ENCODE data around the gene SASH3.
"Not testable (repeated sequence)": the region's sequence is repeated elsewhere in the genome, so short reads cannot be mapped to it uniquely, and the experiment has no call there.

The SASH3 gene

GRCh38 chrX:129779747-129780146 lies at the start of gene SASH3:
Gene SASH3, plus strand, starts transcription at chrX:129779949. Its CDS starts 149 bp downstream, at chrX:129780098.
- FAIRE-seq, result no peak

GRCh38 chrX:129731228-129731627 lies 48.5 kb upstream of the SASH3 start:
- no peak for FAIRE-seq

GRCh38 chrX:129732857-129733256 lies 46.9 kb upstream of the SASH3 start:
- no peak for FAIRE-seq

DNA sequence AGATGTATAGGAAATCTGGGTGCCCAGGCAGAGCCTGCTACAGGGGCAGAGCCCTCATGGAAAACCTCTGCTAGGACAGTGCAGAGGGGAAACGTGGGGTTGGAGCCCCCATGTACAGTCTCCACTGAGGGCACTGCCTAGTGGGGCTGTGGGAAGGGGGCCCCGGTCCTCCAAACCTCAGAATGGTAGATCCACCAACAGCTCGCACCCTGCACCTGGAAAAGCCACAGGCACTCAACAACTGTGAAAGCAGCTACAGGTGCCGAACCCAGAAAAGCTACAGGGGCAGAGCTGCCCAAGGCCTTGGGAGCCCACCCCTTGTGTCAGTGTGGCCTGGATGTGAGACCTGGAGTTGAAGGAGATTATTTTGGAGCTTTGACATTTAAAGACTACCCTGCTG lies 46.4 kb upstream of the SASH3 start:
- no peak for FAIRE-seq

- FAIRE-seq, result no peak
Observed at GRCh38 chrX:129736491-129736890, 43.3 kb upstream of the SASH3 start.

GRCh38 chrX:129737916-129738315 lies 41.8 kb upstream of the SASH3 start:
- no peak for FAIRE-seq

DNA sequence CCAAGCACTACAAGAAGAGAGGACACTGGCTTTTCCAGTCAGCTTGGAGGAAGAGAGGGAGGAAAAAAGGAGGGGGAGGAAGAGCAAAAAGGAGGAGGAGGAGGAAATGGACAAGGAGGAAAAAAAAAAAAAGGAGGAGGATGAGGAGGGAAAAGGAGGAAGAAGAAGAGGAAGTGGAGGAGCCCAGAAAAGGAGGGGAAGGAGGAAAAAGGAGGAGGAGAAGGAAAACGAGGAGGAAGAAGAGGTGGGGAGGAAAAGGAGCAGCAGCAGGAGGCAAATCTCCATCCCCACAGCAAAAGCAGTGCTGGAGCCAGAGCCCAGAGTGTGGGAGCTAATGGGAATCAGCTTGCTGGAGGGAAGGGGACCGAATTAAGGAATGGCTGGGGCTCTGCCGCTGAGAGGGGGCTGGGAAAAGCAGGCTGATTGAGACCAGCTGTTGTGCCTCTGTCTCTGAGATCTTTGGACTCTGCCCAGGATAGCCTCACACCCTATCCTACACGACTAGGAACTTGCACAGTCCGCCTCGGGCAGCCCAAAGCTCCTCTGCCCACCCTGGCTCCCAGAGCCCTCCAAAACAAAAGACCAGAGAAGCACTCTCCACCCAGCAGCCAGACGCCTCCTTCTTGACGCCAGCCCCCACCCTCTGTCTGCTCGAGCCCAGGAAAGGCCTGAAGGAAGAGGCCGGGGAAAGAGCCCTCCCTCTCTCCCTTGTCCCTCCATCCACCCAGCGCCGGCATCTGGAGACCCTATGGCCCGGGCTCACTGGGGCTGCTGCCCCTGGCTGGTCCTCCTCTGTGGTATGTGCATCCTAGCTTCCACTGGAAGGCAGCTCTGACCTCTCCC lies 41.1 kb upstream of the SASH3 start, which contains the start of gene XPNPEP2:
Gene XPNPEP2, plus strand, starts transcription at position 514 of the 843 bp plus-strand sequence. Its CDS starts 235 bp downstream, at position 749.
- FAIRE-seq, result no peak

DNA sequence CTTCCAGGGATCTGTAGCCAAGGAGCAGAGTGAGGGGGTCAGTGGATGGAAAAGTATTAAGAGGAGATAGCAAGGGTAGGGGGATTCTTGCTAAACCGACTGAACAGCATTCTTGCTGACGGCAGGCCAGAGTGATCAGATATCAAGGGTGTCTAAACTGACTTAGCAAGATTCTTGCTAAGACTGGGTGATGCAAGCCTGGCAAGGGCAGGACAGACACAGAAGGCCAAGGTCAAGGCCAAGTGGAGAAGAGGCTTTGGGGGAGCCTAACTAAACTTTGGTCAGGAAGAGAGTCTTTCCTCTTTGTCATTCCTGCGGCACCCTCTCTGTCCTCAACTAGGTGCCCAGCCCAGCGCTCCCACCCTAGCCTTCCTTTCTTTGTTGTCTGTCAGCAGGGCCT lies 40.2 kb upstream of the SASH3 start:
- no peak for FAIRE-seq

DNA sequence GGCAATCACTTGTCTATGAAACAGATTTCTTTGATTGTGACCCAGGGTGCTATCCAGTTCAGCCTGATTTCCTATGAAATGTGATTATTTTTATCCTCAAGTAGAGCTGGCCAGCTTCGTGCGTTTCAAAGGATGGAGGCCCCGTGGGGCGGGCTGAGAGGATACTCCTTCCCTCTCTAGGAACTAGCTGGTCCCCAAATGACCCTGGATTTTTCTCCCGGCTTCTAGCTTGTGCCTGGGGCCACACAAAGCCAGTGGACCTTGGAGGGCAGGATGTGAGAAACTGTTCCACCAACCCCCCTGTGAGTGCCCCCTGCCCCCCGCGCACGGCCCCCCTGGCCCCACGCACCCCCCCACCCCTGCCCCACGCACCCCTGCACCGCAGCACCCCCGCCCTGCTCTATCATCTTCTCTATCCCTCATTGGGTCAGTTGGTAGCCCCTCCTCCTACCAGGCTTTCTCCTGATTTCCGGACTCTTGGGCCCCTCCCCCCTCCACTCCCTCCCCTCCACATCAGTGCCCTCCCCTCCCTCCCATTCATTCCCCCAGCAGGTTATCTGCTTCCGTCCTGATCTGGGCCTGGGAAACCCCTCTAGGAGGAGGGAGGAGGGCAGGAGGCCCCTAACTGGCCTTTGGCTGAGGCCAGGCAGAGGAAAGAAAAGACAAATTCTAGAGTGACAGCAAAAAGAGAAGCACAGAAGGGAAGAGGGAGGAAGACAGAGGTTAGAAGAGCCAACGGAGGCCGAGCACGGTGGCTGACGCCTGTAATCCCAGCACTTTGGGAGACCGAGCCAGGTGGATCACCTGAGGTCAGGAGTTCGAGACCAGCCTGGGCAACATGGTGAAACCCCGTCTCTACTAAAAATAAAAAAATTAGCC lies 37.6 kb upstream of the SASH3 start:
- FAIRE-seq, result no peak

DNA sequence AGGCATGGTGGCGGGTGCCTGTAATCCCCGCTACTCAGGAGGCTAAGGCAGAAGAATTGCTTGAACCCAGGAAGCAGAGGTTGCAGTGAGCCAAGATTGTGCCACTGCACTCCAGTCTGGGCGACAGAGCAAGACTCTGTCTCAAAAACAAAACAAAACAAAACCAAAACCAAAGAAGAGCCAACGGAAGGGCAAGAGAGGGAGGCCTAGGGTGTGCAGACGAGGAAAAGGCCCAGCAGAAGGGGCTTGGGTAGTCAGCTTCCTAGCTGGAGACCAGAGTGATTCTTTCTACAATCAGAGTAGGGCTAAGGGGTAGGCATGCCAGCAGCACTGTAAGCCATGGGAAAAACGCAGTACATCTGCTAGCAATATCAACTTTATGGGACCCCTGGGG lies 37.0 kb upstream of the SASH3 start:
- FAIRE-seq, result not testable (repeated sequence)

DNA sequence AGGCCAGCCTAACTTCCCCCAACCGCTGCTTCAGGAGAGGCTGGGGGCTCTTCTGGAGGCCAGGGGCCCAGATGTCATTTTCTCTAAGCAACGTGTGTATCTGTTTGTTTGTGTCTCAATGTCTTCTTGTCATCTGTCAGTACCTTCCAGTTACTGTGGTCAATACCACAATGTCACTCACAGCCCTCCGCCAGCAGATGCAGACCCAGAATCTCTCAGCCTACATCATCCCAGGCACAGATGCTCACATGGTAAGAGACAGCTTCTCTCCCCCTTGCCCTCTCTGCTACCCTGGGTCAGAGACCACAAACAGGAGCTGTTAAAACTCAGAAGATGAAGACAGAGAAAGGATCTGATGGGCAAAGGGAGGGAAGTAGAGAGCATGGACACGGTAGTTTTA lies 35.9 kb upstream of the SASH3 start:
- no peak for FAIRE-seq

DNA sequence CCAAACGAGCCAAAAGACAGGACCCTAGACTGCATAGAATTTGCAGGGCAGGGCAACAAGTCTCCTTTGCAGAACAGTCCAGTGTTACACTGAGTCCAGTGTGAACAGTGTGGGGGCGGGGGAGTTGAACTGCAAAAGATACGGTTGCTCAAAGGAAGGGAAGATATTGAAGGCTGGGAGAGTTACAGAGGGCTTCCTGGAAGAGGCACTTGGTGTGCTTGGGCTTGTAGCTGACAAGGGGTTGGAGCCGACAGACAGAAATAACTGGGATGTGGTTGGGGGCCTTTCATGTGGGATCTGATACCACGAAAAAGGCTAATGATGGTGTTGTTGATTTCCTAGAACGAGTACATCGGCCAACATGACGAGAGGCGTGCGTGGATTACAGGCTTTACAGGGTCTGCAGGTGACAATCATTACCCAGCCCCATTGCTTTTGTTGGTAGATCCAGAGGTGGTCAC lies 34.9 kb upstream of the SASH3 start:
- no peak for FAIRE-seq

GRCh38 chrX:129746557-129747470 lies 32.9 kb upstream of the SASH3 start:
- no peak for FAIRE-seq

- no peak for FAIRE-seq
Observed at GRCh38 chrX:129747533-129747932, 32.2 kb upstream of the SASH3 start.

DNA sequence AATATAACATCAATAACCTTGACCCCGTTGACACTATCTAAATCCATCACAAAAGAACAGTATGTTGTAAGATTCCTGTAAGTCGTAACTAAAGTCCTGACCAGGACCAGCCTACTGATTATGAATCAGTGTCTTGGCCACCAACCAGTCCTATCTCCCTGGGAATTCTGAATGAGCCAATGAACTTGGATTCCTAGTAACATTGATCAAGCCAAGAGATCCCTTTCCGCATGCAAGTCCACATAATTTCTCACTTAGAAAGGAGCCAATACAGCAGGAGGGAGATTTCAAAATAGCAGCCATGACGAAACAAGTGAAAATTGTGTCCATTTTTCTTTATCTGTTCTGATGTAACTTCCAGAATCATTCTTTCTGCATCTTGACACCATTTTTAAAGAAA lies 31.4 kb upstream of the SASH3 start:
- FAIRE-seq, result no peak

DNA sequence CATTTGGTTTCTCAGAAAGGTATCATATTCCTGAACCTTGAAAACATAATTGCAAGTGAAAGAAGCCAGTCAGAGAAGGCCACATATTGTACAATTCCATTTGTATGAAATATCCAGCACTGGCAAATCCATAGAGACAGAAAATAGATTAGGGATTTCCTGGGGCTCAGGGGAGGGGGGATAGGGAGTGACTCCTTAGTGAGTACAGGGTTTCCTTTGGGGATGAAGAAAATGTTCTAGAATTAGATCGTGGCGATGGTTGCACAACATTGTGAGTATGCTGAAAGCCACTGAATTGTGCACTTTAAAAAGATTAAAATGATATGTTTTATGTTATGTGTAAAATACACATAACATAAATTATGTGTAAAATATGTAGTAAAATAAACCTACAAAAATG lies 30.7 kb upstream of the SASH3 start:
- no peak for FAIRE-seq

DNA sequence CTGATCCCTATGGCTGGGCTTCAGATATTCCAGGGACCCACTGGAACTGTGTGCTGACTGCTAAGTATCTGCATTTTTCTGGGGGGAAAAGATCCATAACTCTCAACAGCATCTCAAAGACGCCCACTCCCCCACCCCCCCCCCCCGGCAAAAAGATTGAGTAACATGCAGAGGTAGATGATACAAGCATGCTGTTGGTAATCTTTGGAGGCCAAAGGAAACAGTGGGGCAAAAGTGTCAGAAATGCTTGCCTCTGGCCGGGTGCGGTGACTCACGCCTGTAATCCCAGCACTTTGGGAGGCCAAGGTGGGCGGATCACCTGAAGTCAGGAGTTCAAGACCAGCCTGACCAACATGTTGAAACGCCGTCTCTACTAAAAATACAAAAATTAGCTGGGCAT lies 28.8 kb upstream of the SASH3 start:
- no peak for FAIRE-seq

GRCh38 chrX:129754056-129755024 lies 25.4 kb upstream of the SASH3 start:
- no peak for FAIRE-seq

DNA sequence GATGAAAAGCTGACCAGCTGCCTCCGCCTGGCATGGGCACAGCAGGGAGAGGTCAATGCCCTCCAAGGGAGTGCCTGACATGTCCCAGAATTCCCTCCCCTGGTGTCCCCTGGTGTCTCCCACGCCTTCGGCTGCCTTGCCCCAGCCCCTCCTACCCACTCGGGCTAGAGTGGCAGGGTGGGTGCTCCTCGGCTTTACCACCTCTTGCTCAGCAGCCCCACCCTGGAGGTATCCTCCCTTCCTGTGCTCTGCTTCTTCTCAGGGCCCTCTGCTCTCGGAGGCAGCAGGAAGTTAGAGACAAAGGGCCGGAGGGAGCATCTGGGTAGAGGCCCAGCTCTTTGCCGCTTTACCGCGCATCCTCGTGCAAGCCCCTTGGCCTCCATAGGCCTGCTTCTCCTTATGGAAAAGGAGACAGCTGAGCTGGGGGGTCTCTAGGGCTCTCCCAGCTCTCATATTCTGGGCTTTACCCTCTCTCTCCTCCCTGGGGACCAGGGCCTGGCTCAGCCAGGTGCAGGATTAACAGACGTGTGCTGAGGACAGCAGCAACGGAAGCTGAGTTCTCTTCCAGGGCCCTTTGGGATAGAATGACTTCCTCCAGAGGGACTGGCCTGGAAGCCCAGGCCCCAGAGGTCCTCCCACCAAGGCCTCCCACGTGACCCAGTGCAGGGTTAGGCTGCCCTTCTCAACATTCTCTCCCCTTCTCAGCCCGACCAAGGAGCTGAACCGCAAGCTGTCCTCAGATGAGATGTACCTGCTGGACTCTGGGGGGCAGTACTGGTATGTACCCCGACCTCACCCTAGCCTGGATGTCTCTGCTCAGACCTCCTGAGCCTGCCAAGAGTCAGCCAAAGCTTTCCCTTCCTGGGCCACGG lies 23.7 kb upstream of the SASH3 start:
- FAIRE-seq, result no peak

DNA sequence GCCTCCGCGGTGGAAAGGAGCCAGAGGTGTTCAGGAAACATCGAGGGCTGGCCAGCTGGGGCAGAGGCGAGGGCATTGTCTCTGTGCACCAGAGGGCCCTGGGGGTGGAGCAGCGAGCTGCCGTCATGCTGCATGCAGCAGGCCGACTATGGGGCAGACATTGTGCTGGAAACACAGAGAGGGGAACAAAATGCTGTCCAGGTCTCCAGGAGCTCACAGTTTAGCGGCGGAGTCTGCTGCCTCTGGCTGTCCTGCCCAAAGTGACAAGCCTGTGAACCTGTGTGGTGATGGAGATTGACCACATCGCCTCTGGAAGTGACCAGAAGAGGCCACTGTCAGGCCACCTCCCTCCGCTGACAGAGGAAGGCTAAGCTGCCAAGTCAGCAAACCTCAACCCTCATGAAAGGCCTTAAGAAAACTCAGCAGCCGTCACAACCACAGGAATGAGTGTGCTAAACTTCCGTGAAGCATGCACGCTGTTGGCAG lies 20.1 kb upstream of the SASH3 start:
- no peak for FAIRE-seq

Data from TTC549 (cell line).